RWPE1 (cell line): ENCODE measurements around the gene ZBTB33.

Experiments used
- CTCF ChIA-PET: fragments of 350-600 bp; sonication (Branson Sonifier 250); formaldehyde crosslinking; extraction: SDS; loops from one replicate; lab custom pipeline; 2021; lab: Yijun Ruan, JAX
- POLR2A ChIA-PET: fragments of 400-600 bp; formaldehyde crosslinking; extraction: SDS; loops from one replicate; lab custom pipeline; 2020; ENCODE audit warnings: antibody characterized with exemption; ENCODE audit not compliant: low non-redundant PET; lab: Yijun Ruan, JAX
- DNase-seq: peaks from one replicate; pipeline ENCODE4 v3.0.0; 2012; ENCODE audit warnings: low spot score
- H3K27ac ChIP-seq: fragments of 450-650 bp; 2 replicates; pipeline ENCODE4 v1.5.1; 2017
- CTCF ChIP-seq: fragments of 450-650 bp; conservative IDR thresholded peaks from 2 replicates; pipeline ENCODE4 v1.5.1; 2017; ENCODE audit warnings: low read depth, mild to moderate bottlenecking

ZBTB33 gene

GRCh38 chrX:120250522-120251271 lies at the start of gene ZBTB33:
Gene ZBTB33 (plus strand): TSS chrX:120250812. CDS start chrX:120253416, 2,604 bp downstream.
- TF ChIP-seq CTCF: peak; percentile 75
- ChIA-PET CTCF (interaction anchor here (0.5 kb wide), 1 partner anchor 42 kb away, joined by 3 read pairs; no protein-coding TSS in a partner anchor), POLR2A (no interaction called here)
- peak within 1 kb of the TSS; percentile 86 for H3K27ac ChIP-seq
- DNase-seq: peak; percentile 86

GRCh38 chrX:120200851-120201250 lies 49.8 kb upstream of the ZBTB33 start:
- CTCF ChIA-PET: interaction anchor here (0.6 kb wide), 1 partner anchor 64 kb away, joined by 3 read pairs; no protein-coding TSS in a partner anchor
- POLR2A ChIA-PET: no interaction called here
- DNase-seq: no peak
- no peak for TF ChIP-seq CTCF
- H3K27ac ChIP-seq: no peak overlapping the region

- ChIA-PET POLR2A (no interaction called here), CTCF (no interaction called here)
- no peak overlapping the region for H3K27ac ChIP-seq
- TF ChIP-seq CTCF: no peak
- DNase-seq: no peak
Observed at GRCh38 chrX:120205816-120206753, 44.5 kb upstream of the ZBTB33 start.

- TF ChIP-seq CTCF: no peak
- H3K27ac ChIP-seq: no peak overlapping the region
- DNase-seq: no peak
- POLR2A ChIA-PET: no interaction called here
- CTCF ChIA-PET: no interaction called here
Observed at GRCh38 chrX:120207009-120207605, 43.5 kb upstream of the ZBTB33 start.

- POLR2A ChIA-PET: no interaction called here
- H3K27ac ChIP-seq: no peak overlapping the region
- CTCF ChIA-PET: interaction anchor here (0.6 to 1.3 kb wide), 8 partner anchors 9 to 1584 kb away, joined by 3 to 7 read pairs (median 4); no protein-coding TSS in a partner anchor
- DNase-seq: peak; percentile 25
- peak; percentile 70 for TF ChIP-seq CTCF
Observed at GRCh38 chrX:120213438-120214265, 37.0 kb upstream of the ZBTB33 start.
